GM10266 (cell line): ENCODE data around the gene U2AF1L4.
A peak's percentile ranks its signal among the peaks of the same experiment; 100 is the strongest.

Source experiments
- DNase-seq: peaks from one replicate; pipeline ENCODE4 v3.0.0; 2012; ENCODE audit errors: extremely low spot score
- TF ChIP-seq, protein P1 (sequence below): IDR thresholded peaks from 2 replicates; pipeline ENCODE4 v1.5.1; 2012; ENCODE audit warnings: mild to moderate bottlenecking, low read depth; ENCODE audit not compliant: control insufficient read depth, insufficient read depth; ENCODE audit errors: missing control alignments

Gene U2AF1L4

DNA sequence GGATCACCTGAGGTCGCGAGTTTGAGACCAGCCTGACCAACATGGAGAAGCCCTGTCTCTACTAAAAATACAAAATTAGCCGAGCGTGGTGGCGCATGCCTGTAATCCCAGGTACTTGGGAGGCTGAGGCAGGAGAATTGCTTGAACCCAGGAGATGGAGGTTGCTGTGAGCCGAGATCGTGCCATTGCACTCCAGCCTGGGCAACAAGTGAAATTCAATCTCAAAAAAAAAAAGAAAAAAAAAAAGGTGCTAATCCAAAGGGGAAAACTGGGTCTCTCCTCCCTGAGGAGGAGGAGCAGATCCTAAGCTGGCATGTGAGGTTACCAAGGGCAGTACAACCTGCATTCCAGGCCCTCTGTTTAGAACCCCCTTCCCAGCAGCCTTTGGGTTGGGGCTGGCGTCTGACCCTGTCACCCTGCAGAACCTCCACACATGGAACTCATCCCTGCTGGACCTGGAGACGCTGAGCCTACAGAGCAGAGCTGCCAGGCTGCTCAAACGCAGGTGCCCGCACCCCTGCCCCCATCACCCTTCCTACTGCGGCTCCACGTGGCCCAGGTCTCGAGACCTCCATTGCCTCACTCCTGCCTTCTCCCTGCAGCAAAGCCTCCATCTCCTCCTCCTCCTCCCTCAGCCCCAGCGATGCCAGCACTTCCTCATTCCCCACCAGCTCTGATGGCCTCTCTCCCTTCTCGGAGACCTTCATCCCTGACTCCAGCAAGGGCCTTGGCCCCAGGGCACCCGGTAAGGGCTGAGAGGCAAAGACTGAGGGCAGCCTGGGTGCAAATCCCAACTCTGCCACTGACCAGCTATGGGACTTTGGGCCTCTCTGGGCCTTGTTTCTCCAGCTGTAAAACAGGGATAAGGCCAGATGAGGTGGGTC, 19.5 kb upstream of the U2AF1L4 start:
- TF ChIP-seq, protein P1, sequence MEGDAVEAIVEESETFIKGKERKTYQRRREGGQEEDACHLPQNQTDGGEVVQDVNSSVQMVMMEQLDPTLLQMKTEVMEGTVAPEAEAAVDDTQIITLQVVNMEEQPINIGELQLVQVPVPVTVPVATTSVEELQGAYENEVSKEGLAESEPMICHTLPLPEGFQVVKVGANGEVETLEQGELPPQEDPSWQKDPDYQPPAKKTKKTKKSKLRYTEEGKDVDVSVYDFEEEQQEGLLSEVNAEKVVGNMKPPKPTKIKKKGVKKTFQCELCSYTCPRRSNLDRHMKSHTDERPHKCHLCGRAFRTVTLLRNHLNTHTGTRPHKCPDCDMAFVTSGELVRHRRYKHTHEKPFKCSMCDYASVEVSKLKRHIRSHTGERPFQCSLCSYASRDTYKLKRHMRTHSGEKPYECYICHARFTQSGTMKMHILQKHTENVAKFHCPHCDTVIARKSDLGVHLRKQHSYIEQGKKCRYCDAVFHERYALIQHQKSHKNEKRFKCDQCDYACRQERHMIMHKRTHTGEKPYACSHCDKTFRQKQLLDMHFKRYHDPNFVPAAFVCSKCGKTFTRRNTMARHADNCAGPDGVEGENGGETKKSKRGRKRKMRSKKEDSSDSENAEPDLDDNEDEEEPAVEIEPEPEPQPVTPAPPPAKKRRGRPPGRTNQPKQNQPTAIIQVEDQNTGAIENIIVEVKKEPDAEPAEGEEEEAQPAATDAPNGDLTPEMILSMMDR, result no peak

DNA sequence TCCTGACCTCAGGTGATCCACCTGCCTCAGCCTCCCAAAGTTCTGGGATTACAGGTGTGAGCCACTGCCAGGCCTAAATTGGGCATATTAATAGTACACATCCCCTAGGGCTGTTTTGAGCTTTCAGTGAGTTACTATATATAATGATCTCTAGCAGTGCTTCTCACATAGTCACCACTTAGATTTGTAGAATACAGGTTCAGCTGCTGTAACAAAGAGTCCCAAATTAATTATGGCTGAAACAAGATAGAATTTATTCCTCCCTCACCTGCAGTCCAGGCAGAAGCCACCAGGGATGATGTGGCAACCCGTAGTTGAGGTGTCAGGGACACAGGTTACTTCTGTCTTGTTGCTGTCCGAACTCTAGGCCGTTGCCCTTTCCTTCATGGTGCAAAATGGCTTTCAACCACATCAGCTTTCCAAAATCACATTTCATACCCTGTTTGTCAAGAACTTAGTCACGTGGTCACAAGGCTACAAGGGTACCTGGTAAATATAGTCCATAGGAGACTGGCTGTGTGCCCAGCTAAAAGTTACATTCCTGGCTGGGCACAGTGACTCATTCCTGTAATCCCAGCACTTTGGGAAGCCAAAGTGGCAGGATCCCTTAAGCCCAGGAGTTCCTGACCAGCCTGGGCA, 15.6 kb upstream of the U2AF1L4 start:
- TF ChIP-seq, protein P1, result no peak
- no peak for DNase-seq

More for the DNA sequence above, 19.5 kb upstream of the U2AF1L4 start:
- no peak for DNase-seq

DNA sequence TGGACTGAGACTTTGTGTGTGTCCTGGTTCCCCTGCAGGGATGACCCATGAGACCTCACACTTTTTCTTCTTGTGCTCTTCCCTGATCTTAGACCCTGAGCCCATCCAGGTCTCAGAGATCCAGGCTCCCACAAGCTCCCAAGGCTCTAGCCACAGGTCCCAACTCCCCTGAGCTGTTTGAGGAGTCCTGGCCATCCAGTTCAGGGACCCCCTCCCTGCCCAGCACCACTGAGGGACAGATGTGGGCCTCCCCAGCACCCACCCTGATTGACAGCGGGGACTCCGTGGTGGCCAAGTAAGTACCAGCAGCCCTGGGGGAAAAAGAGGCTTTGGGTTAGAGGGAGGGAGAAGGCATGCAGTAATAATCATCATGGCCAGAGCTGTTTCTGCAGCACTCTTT, 14.5 kb upstream of the U2AF1L4 start:
- TF ChIP-seq, protein P1, result no peak
- DNase-seq, result no peak

DNA sequence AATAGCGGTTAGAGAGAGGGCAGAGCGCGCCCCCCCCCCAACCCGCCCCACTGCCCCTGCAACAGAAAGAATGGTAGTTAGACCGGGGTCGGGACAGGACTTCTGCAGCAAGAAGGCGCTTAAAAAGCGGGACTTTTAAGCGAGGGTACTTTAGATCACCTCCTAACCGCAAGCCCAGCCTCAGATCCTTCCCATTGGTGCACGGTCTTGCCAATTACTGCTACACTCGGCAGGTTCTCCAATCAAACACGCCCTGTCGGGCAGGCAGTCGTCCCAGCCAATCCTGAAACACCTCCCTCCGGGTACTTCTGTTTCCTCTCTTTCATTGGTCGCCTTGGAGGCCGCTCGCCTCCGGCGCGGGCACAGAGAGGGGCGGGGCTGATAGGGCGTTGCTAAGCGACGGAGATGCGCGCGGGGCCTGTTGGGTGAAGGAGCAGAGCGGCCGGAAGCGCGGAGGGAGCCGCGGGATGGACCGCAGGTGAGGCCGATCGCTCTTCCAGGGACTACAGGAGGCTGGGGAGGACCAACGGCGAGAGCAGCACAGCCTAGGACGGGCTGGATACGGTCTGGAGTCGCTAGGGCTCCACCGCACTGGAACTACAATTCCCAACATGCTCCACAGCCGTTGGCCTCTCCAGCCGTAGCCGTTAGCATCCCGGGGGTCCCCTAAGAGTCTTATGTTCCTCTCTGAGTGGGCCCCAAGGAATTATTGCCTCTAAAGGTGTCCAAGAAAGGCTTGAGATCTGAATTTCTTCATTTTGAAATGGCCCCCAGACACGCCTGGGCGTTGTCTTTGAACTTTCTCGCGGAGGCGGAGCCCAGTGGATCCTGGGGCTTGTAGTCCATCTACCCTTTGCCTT, 12.8 kb upstream of the U2AF1L4 start, which contains the start of gene PROSER3:
TSS of gene PROSER3 (plus strand) at position 428 of the 860 bp plus-strand sequence. CDS start at position 468, 40 bp downstream.
- peak; percentile 99 for DNase-seq
- TF ChIP-seq, protein P1, result no peak

DNA sequence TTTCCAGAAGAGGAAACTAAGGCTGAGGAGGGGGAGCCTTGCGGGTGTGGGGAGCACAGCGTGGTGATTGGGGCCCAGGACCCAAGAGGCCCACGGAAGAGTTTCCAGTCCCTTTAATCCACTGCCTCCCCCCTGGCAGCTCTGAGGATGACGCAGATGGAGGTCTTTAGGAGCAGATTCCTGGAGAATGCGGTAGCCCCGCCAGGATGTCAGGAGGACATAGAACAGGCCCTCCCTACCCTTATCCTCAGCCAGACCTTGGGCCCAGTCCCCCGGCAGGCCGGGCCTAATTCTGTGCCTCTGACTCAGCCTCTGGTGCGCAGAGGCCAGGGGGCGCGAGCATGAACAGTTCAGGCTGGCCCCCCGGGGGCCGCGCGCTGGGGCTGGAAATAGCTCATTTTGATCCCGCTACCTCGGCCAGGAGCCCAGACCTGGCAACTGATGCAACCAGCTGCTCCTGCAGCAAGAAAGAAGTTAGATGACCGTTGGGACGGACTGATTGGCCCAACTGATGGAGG, 12.1 kb upstream of the U2AF1L4 start:
- no peak for DNase-seq
- TF ChIP-seq, protein P1, result no peak

DNA sequence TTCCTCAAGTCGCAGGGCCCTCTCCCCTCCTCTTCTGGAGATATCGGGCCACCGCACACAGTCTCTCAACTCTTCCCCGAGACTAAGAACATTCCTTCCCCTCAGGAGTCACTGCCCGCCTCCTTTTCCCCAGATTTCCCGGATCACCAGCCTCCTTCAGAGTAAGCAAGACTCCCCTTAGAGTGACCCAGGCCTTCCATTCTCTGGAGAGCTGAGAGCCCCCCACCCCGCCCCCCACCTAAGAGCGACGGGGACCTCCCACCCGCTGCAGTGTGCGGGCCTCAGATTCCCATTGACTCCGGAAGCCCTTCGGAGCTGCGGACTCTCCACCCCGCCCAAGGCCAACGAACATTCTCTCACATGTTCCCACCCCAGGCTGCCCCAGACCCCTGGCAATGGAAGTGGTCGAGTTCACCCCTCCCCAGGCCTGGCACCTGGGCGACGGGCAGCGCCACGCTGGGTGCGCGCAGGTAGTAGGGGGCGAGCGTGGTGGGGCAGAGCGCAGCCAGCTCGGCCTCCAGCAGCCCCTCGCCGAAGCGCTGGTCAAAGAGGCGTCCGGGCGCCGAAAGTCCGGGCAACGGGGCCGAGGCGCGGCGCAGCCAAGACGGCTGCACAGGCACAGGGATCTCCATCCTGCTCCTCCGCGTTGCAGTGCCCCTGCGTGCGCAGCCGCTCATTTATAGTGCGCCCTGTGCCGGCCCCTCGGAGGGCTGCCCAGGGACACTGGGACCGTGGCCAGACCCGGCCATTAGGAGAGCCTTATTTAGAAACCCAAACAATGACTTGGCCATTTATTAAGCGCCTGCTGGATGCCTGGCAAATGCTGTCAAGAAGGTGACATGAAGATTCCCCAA, 11.4 kb upstream of the U2AF1L4 start, which contains the start of gene HSPB6:
TSS of gene HSPB6 (minus strand) at position 653 of the 854 bp plus-strand sequence. CDS start at position 632, 21 bp downstream.
- DNase-seq, result no peak
- TF ChIP-seq, protein P1, result no peak
